HG03280 (cell line): ENCODE data around the gene RASSF4.
A peak's percentile ranks its signal among the peaks of the same experiment; 100 is the strongest.

Source experiments
- ATAC-seq: cut with Tn5 transposase; IDR thresholded peaks from one replicate; pipeline ENCODE4 v1.9.1; 2021; ENCODE audit warnings: mild to moderate bottlenecking, moderate library complexity; ENCODE audit not compliant: unreplicated experiment

RASSF4 gene

GRCh38 chr10:44959247-44960087 is at the start of gene RASSF4:
TSS of gene RASSF4 (plus strand) at chr10:44959802. CDS start at chr10:44970203, 10,401 bp downstream.
- peak; percentile 97 for ATAC-seq

- ATAC-seq, result no peak
Measured at GRCh38 chr10:44909910-44910309, 49.7 kb upstream of the RASSF4 start.

- ATAC-seq, result no peak
Measured at GRCh38 chr10:44910602-44911001, 49.0 kb upstream of the RASSF4 start.

- no peak for ATAC-seq
Measured at GRCh38 chr10:44911081-44911540, 48.5 kb upstream of the RASSF4 start, which contains the start of gene TMEM72. TSS of gene TMEM72 (plus strand) at chr10:44911337. CDS start at chr10:44911513, 176 bp downstream.

GRCh38 chr10:44911951-44912350 is 47.7 kb upstream of the RASSF4 start:
- no peak for ATAC-seq

- ATAC-seq, result no peak
Measured at GRCh38 chr10:44913350-44914081, 46.1 kb upstream of the RASSF4 start.

GRCh38 chr10:44914891-44915290 is 44.7 kb upstream of the RASSF4 start:
- ATAC-seq, result no peak

GRCh38 chr10:44916429-44916828 is 43.2 kb upstream of the RASSF4 start:
- ATAC-seq, result no peak

- ATAC-seq, result no peak
Measured at GRCh38 chr10:44917848-44918247, 41.8 kb upstream of the RASSF4 start.

GRCh38 chr10:44920252-44920651 is 39.4 kb upstream of the RASSF4 start:
- ATAC-seq, result no peak

GRCh38 chr10:44921061-44921460 is 38.5 kb upstream of the RASSF4 start:
- no peak for ATAC-seq

GRCh38 chr10:44921506-44921905 is 38.1 kb upstream of the RASSF4 start:
- ATAC-seq, result no peak

- ATAC-seq, result no peak
Measured at GRCh38 chr10:44922021-44922420, 37.6 kb upstream of the RASSF4 start.

- no peak for ATAC-seq
Measured at GRCh38 chr10:44922796-44923545, 36.6 kb upstream of the RASSF4 start.

GRCh38 chr10:44923611-44924010 is 36.0 kb upstream of the RASSF4 start:
- ATAC-seq, result no peak

- no peak for ATAC-seq
Measured at GRCh38 chr10:44924261-44925040, 35.2 kb upstream of the RASSF4 start.

GRCh38 chr10:44925224-44925623 is 34.4 kb upstream of the RASSF4 start:
- ATAC-seq, result no peak

- no peak for ATAC-seq
Measured at GRCh38 chr10:44925811-44926750, 33.5 kb upstream of the RASSF4 start.

GRCh38 chr10:44926751-44927351 is 32.8 kb upstream of the RASSF4 start:
- ATAC-seq, result no peak
